Smooth muscle cell of the brain vasculature (primary cell): ENCODE measurements around the gene HIP1.
"Not testable (repeated sequence)": the region's sequence is repeated elsewhere in the genome, so short reads cannot be mapped to it uniquely, and the experiment has no call there.

Experiments used
- DNase-seq: peaks from one replicate; pipeline ENCODE4 v3.0.0-alpha.2; 2012; ENCODE audit warnings: low read depth, low spot score

HIP1 gene

DNA sequence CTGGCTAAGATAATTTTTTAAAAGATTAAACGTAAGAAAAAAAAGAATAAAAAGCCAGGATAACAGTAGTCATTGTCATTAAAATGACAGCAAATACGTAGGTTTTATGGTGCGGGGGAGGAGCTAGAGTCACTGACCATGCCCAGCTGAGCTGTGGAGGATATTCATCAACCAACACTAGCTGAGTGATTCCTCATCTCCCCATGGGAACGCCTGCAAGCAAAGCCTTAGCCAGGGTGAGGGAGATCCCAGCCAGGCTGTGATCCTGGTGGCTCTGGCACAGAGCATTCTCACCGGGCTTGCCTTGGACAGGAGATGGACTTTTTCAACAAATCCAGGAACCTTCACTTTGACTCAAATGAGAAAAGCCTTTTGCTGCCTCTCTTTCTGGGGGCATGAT is 94.2 kb downstream of the HIP1 start:
- DNase-seq: no peak

DNA sequence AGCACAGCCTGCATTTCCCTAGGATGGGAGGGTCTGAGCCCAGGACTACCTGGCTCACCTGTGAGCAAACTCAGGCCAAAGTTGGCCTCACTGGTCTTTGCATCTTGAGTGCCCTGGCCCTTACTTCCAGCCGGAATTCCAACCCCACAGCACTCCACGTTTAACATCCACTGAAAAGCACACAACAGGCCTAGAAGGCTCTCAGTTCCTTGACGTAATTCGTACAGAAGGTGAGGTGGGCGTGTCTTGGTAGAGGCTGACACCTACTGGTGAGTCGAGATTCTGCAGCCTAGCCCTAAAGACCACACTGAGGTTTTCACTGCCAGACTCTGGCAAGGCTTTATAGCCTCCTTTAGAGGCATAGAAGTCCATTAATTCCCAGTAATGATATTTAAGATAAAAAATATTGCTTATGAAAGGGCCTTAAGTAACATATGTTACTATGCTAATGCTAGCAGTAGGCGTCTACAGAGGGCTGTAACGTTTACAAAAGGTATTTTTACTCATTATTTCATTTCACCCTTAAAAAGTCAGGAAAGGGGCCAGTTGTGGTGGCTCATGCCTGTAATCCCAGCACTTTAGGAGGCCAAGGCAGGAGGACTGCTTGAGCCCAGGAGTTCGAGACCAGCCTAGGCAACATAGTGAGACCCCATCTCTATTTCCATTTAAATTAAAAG is 95.8 kb downstream of the HIP1 start:
- DNase-seq: peak; percentile 17

DNA sequence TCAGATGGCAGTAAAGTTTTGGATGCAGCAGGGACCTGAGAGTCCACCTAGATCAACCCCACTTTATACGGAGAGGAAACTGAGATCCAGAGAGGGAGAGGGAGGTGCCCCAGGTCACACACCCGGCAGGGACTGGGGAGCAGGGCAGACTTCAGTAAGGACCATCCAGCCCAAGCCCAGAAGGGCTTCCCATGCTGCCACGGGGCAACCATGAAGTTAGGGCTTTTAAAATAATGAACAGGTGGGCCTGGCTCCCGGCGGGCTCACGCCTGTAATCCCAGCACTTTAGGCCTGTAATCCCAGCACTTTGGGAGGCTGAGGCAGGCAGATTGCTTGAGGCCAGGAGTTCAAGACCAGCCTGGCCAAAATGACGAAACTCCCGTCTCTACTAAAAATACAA is 98.5 kb downstream of the HIP1 start:
- no peak for DNase-seq

DNA sequence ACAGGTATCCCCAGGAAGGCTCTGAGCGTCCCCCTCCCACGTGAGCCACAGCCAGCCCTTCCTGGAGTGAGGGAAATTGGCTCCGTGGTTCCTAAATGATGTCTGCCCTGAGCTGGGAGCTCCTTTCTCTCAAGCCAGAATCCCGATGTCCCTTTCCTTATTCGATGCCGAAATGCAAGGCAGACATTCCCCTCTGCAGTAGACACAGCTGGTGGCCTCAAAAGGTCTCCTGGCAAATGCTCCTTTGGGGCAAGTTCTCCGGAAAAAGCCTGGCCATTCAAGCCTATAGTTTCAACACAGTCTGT is 98.9 kb downstream of the HIP1 start:
- DNase-seq: no peak

DNA sequence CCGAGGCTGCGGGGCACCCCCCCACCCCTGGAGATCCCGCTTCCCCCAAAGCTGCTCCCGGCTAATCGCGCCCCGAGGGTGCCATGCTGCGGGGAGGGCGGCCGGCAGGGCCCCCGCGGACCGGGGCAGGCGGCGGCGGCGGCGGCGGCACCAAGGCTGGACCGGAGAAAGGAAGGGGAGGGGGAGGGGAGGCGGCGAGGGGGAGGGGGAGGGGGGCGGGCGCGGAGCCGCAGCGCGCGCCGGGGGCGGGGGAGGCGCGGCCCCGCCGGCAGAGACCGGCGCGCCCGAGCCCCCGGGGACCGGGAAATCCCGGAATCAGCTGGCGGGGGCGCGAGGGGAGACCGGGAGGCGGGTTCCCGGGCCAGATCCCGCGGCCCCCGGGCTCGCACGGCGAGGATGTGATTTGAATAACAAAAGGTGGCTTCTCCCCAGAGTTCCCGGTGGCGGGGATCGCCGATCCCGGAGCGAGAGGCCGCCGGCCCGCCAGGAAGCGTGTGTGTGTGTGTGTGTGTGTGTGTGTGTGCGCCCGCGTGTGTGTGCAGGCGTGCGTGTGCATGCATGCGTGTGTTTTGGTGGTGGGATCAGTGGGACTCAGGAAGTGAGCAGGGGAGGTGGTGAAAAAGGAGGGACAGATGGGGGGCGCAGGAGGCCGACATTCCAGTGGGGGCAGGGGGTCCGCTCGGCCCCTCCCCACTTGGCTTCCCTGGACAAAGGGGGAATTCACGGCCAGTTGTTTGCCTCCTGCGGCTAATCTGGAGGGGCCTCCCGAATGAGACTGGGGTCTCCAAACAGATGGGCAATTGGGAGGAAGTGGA is 99.5 kb downstream of the HIP1 start:
- DNase-seq: no peak

DNA sequence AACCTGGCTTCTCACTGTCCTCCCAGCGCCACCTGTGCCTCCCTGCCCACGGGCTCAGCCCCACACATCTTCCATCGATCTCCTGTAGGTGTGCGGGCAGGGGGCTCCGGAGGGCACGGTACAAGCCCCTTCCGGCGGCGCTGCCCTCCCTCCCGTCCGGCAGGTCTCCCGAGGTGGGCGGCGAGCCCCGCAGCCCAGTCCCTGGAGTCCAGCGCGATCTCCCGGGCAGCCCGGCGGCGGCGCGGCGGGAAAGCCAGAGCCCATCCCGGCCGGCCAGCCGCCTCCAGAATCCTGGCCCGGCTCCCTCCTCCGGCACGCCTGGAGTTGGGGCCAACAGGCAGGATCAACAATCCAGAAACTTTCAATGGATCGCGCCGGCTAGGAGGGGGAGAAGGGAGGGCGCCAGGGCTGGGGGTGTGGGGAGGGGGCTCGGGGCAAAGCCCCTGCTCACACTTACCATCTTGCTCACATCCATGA is 100.1 kb downstream of the HIP1 start:
- no peak for DNase-seq

DNA sequence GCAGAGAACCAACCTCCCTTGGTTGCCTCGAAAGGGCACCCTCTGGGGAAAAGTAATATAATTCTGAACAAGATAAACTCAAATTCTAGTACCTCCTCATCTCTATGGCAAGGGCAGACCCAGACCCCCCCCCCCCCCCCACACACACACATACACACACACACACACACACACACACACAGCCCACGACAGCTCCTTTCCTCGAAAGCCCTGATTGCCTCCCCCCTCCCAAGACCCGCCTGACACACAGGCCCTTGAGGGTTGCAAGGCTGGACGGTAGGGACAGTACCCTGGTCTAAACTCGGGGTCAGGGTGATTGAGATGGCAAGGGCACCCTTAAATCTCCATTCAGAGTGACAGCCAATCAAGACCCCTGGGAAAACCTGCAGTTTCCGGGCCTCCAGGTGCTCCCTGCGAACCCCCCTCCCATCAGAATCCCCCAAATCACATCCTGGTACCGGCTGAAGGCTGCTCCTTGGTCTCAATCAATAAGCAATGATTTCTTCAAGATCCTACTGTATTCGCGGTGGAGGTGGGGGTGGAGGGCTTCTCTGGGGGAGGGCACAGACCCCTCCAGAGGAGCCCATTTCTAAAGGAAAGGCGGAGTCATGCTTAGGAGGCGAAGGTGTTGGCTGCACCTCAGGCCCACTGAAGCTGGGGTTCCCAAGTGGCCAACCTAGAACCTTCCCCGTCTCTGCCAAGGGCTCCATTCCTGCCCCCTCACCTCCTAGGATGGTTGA is 100.7 kb downstream of the HIP1 start:
- no peak for DNase-seq

DNA sequence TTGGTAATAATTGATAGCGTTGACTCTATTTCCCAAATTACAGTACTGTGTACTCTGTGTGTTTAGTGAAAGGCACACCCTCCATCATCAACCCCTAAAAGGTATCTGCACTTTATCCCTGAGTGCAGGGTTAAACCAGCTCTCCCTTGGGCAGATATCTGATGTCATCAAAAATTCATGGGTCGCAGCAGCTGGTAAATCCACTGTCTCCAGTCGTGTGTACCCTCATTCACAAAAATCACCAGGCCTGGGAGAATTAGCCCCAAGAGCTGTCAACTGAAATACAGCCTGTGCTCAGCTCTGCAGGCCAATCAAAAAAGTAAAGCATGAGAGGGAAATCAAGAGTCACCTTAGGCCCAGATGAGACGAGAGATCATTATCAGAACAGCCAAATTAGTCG is 103.7 kb downstream of the HIP1 start:
- DNase-seq: no peak

DNA sequence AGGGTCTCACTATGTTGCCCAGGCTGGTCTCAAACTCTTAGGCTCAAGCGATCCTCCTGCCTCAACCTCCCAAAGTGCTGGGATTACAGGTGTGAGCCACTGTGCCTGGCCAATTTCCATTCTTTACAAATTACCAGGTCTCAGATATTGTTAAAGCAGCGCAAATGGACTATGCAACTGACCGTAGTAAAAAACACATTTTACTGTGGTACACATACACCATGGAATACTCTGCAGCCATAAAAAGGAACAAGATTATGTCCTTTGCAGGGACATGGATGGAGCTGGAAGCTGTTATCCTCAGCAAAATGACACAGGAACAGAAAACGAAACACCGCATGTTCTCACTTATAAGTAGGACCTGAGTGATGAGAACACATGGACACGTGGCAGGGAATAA is 106.2 kb downstream of the HIP1 start:
- not testable (repeated sequence) for DNase-seq

DNA sequence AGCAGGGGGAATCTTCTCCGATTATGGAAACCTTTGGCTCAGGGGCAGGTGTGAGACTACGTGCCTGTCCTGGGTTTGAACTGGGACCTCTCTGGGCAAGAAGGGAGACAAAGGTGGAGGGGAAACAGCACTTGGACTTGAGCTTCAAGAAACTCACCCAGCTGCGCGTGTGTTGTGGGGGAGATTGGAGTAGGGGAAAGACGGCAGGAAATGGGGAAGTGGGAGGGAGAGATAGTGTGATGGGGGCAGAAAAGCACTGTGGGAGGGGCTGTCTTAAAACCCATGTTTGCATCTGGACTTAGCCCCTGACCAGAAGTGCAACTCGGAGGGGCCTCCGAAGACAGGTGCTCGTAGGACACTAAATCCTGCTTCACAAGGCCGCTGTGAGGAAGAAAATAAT is 107.0 kb downstream of the HIP1 start:
- DNase-seq: no peak

DNA sequence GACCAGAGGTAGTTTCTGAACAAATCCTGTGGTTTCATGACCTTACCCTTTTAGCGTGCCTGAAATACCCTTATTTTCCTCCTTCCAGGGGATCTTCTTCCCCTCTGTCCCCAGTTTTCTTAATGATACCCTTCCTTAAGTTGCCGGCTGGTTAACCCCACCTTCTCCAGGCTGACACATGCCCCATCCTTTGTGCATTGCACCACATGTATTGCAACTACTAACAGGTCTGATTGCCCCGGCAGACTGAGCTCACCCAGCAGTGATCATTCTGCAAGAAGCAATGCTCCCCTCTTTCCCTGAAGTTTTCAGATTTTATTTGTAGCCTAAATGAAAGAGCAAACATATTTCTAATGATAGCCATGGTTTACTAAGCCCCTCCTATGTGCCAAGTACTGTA is 108.2 kb downstream of the HIP1 start:
- DNase-seq: no peak

DNA sequence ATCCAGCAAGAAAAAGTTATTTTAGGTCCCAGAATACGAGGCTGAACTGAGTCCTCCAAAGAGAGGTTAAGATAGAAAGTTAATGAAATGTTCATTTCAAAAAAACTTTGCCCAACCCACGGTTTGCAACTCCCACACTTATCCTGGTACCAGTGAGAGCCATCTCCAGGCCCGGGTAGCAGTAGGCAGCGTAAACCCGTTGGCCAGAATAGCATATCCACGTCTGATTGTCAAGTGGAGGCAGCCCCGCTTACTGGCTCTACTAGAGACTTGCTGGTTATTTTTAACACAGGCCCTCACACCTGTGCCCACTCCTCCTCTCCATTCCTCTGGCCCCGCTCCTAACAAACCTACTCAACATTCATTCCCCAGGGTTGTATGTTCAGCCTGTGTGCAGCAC is 109.7 kb downstream of the HIP1 start:
- no peak for DNase-seq

DNA sequence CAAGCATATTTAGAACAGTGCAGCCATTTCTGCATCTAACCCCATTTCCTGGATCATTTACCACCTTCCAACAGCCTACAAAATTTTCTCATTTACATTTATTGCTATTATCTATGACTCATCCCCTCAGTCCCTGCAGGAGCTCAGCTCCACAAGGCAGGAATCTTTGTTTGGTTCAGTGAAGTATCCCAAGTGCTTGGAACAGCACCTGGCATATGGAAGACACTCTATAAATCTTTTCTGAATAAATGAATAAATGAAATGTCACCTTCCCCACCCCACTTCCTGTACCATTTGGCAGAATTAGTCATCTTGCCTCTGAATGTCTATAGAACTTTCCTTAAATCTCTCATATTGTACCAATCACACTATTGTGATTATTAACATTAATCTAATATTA is 110.7 kb downstream of the HIP1 start:
- no peak for DNase-seq

DNA sequence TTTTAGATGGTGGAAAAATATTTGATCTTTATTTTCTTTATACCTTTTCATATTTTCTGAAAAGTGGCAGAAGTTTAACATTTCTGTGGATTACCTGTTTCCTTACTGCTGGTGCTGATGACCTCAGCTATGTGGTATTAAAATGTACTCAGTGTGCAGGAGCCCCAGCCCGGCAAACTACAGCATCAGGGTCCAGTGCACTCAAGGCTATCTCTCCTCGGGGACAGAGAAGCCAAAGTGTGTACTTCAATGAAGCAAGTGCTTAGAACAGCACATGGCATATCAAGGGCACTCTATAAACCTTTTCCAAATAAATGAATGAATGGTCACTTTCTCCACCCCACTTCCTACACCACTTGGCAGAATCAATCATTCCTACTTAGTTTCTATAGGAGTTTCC is 111.8 kb downstream of the HIP1 start:
- DNase-seq: no peak

DNA sequence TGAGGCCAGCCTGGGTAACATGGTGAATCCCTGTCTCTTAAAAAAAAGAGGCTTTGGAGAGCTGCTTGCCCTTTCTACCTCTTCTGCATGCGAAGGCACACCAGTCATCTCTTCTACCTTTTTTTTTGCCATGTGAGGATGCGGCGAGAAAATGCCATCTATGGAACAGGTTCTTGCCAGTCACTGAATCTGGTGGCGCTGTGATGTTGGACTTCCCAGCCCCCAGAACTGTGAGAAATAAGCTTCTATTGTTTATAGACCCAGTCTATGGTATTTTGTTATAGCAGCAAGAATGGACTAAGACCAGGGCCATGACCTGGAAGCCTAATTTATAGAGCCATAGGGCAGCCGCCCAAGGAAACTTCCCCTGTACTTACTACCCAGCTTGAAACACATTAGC is 112.9 kb downstream of the HIP1 start:
- DNase-seq: no peak

DNA sequence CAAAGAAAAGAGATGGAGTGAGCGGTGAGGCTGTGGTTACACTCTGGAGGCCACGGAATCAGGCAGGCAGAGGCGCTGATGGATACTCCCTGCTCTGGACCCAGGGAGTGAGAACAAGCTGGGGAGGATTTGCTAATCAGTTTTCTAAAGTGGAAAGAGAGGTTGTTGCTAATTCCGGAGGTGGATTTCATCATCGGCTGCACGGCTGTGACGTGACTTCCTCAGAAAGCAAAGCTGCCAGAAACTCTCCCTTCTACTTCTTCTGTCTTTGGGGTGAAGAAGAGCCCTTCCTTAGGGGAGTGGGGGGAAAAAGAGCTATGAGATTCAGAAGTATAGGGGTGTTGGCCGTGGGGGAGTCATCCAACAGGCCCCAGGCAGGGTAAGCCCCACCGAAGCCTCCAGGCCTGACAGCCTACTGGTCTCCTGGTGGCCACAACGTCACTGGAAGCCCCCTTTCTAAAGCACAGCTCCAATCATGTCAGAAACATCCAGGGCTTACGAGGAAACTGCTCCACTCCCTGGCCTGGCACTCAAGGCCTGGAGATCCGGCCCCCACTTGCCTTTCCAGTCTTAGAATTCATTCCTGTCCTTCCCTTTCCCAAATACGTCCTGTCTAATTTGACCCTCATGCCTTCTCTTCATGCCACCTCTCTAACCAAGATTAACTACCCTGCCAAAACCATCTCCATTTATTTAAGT is 114.5 kb downstream of the HIP1 start:
- no peak for DNase-seq

DNA sequence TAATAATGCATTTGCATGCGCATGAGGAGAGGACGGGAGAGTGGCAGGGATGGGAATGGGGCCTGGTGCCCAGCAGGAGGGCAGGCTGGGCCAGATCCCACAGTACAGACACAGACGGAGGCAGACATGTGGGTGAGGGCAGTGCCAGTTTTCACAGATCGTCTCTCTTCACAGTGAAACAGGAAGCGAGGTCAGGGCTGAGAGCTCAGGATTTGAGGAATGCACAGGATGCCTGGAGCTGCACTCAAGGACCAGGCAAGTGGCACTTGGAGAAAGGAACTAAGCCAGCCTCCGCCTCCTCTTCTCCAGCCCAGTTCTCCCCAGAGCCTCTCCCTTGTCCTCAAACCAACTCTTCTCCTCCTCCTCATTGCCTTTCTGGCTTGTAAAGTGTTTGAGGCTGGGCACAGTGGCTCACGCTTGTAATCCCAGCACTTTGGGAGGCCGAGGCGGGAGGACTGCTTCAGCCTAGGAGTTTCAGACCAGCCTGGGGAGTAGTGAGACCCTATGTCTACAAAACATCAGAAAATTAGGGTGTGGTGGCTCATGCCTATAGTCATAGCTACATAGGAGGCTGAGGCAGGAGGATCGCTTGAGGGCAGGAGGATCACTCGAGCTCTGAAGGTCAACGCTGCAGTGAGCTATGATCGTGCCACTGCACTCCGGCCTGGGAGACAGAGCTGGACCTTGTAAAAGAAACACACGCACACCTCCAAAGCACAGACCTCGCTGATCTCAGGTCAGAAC is 115.2 kb downstream of the HIP1 start:
- no peak for DNase-seq

DNA sequence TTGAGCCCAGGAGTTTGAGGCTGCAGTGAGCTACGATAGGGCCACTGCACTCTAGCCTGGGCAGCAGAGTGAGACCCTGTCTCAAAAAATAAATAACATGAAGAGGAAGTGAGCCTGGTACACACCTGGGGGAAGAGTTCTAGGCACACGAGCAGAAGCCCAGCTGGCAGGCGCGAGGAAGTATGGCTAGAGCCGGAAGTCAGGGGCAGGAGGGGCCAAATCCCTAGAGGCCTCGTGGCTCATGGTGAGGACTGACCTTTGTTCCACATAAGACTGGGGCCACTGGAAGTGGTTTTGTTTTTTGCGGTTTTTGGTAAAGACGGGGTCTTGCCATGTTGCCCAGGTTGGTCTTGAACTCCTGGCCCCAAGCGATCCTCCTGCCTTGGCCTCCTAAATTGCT is 117.6 kb downstream of the HIP1 start:
- no peak for DNase-seq

DNA sequence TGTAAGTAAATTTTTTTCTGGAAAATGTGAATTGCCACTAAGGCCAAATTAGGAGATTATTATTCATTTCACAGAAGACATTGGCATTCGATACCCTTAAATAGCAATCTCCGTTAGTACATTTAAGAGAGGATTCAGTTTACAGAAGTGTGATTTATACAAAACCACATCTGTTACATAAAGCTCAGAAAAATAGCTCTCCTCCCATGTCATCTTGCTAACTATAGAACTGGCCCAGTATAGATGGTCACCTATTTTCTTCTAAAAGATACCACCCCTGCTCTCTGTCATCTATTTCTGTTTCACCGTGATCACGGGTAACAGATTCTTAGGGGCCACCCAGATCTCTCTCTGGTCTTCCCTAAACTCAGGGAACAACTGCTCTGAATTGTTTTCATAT is 119.1 kb downstream of the HIP1 start:
- no peak for DNase-seq

DNA sequence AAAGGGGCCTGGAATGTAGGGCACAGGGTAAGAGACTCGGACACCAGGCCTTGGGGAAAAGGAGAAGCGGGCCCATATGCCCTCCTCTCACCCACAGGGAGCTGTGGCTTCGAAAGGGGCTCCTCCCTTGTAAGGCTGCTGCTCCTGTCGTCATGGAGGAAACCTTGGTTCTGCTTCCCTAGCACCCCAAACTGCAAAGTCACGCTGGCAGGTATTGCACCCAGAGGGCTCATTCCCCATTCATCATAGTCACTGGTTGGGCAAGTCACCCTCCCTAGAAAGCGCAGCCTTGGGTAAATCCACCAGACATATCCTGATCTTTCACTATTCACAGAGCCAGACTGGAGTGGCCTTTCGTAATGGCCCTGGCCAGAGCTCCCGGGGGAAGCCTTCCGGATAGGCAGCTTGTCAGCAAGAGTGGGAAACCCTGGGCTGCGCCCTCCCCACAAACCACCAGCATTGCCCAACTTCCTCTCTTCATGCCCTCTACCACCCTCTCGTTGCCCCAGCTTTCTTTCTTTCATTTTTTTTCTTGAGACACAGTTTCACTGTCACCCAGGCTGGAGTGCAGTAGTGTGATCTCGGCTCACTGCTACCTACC is 121.0 kb downstream of the HIP1 start:
- DNase-seq: no peak
